GM12874 (cell line): Measurements from ENCODE around the gene TBXAS1.

ENCODE experiments used
- TF ChIP-seq, protein P1 (sequence below): IDR thresholded peaks from 2 replicates; pipeline ENCODE4 v1.5.1; 2011; ENCODE audit warnings: low read depth, mild to moderate bottlenecking, control low read depth, low read length, moderate library complexity; ENCODE audit not compliant: insufficient read depth

TBXAS1 gene

GRCh38 chr7:139813151-139813550, 15.9 kb upstream of the TBXAS1 start:
- TF ChIP-seq, protein P1, sequence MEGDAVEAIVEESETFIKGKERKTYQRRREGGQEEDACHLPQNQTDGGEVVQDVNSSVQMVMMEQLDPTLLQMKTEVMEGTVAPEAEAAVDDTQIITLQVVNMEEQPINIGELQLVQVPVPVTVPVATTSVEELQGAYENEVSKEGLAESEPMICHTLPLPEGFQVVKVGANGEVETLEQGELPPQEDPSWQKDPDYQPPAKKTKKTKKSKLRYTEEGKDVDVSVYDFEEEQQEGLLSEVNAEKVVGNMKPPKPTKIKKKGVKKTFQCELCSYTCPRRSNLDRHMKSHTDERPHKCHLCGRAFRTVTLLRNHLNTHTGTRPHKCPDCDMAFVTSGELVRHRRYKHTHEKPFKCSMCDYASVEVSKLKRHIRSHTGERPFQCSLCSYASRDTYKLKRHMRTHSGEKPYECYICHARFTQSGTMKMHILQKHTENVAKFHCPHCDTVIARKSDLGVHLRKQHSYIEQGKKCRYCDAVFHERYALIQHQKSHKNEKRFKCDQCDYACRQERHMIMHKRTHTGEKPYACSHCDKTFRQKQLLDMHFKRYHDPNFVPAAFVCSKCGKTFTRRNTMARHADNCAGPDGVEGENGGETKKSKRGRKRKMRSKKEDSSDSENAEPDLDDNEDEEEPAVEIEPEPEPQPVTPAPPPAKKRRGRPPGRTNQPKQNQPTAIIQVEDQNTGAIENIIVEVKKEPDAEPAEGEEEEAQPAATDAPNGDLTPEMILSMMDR: no peak

- TF ChIP-seq, protein P1: no peak
Measured at GRCh38 chr7:139813689-139814088, 15.4 kb upstream of the TBXAS1 start.

DNA sequence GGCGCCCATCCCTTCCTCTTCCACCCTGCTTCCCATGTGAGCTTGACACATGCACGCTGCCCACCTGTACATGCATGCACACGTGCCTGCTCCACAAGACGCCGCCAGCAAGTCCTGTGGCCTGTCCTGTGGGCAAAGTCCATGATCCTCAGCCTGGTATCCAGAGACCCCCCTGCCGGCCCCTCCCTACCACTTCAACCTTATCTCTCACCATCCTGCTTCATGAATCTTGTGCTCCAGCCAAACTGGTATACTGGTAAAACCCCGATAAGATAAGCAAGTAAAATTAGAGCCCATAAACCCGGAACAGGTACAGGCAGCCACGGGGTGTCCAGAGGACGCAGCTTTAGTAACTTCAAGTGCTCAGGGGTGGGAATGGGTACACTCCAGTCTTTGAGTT, 11.8 kb upstream of the TBXAS1 start:
- TF ChIP-seq, protein P1: no peak

DNA sequence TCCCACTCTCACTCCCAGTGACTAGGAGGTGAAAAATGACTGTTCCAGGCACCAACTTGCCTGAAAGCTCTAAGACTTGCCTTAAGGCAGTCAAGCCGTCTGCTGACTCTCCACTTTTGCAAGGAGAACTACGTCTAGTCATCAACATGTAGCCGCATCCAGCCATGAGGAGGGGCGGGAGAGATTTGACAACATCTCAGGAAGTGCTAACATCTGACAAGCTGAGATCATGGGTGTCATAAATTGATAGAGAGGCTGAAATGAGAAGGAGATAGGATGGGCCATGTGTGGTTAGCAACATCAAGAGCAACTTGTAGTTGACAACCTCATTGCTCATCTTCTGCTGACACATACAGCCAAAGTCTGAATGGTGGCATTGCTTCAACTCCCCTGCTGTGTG, 9.0 kb upstream of the TBXAS1 start:
- TF ChIP-seq, protein P1: no peak

- TF ChIP-seq, protein P1: no peak
Measured at GRCh38 chr7:139821349-139822105, 7.5 kb upstream of the TBXAS1 start.

- TF ChIP-seq, protein P1: no peak
Measured at GRCh38 chr7:139822855-139823254, 6.2 kb upstream of the TBXAS1 start.

GRCh38 chr7:139823959-139824521, 5.0 kb upstream of the TBXAS1 start:
- TF ChIP-seq, protein P1: no peak
